Articular chondrocyte of knee joint (primary cell): ENCODE measurements around the gene DOC2B. TPM values are rescaled to one million over a fixed set of nuclear protein-coding genes. Genes with fewer than 3 reads are reported as not detected.

Source experiments
- total RNA-seq: library from RNA; depleted of rRNA; stranded (reverse); fragments of >200 nt; gene quantifications from 2 replicates; pipeline ENCODE4 v1.2.3, GENCODE V29; 2012

Gene DOC2B
- 0.32 and 0.78 TPM in 2 replicates for total RNA-seq

GRCh38 chr17:181245-182049 lies at the start of gene DOC2B:
Gene DOC2B (minus strand): TSS chr17:181650. CDS start chr17:181479, 171 bp downstream.

DNA sequence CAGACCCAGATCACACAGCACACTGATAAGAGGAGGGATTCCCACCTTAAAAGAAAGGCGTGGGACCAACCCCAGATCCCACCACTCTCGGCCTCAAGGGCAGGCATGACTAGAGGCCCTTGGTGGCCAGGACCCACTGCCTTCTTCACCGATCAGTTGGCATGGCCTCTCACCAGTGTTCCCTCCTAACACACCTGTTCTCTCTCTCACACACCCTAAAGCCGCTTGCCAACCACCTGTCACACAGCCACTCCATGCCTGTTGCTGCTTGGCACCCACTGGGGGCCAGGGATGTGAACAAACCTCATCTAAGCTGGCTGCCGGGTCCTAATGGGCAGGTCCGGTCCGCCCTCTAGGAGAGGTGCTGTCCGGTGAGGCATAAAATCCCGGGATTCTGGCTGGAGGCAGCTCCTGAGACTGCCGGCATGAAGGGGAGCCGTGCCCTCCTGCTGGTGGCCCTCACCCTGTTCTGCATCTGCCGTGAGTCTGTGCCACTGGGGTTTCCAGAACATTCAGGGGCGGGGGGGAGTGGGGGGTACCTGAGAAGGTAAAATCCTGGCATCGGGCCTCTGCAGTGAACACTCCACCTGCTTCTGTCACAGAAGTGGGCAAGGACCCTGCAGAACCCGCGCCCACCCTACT lies 44.2 kb downstream of the DOC2B start, which contains the start of gene SCGB1C2:
Gene SCGB1C2, plus strand, starts transcription at position 404 of the 642 bp plus-strand sequence. Its CDS starts 22 bp downstream, at position 426.

Other genes with a start within 250 kb of the DOC2B start
- gene SCGB1C2, start 44.1 kb downstream of the DOC2B start, total RNA-seq: not detected in 2 replicates
- gene RPH3AL, start 171.2 kb upstream of the DOC2B start, total RNA-seq: 4.6 and 5.0 TPM in 2 replicates